ENCODE measurements around the gene KLF16. TPM values are rescaled to one million over a fixed set of nuclear protein-coding genes. Genes with fewer than 3 reads are reported as not detected.
A peak's percentile ranks its signal among the peaks of the same experiment; 100 is the strongest.

Gene KLF16
- total and polyA plus RNA-seq, 9 of the 15 experiments (the other 6 are each of a cell fraction or from before 2014, with no cell fraction given), result 0.04 to 60.4 (median 6.8) TPM

GRCh38 chr19:1853295-1854038 lies 9.9 kb downstream of the KLF16 start (continued):
- TF ChIP-seq MITF (IDR thresholded peaks at IDR 0.05), result peak; percentile 86; the same call in 1 of the 2 replicates
- TF ChIP-seq NRF1 (conservative IDR thresholded peaks at IDR 0.05 in 1 of 2, IDR thresholded peaks at IDR 0.05 in 1 of 2), result peak; percentile 60 to 66; a peak in 3 of 4 replicates
- TF ChIP-seq IRF9 (tag; IDR thresholded peaks at IDR 0.05), result no peak
- no peak for TF ChIP-seq DPF2 (IDR thresholded peaks at IDR 0.05)
- no peak for TF ChIP-seq CBX8 (IDR thresholded peaks at IDR 0.05; ENCODE audit: borderline replicate concordance, extremely low read depth, low read depth, low read length, poor library complexity, severe bottlenecking)
- no peak for TF ChIP-seq ADNP (tag; IDR thresholded peaks at IDR 0.05)
- TF ChIP-seq CEBPB (tag; IDR thresholded peaks at IDR 0.05), result no peak
- TF ChIP-seq ZNF318 (IDR thresholded peaks at IDR 0.05; ENCODE audit: borderline replicate concordance in 1 of 2, low read depth in 1 of 2), result no peak
- no peak for TF ChIP-seq ARID3A (IDR thresholded peaks at IDR 0.05; ENCODE audit: borderline replicate concordance, low read depth, low read length)
- TF ChIP-seq MIER1 (IDR thresholded peaks at IDR 0.05; ENCODE audit: low read depth), result no peak
- TF ChIP-seq ZNF316 (IDR thresholded peaks at IDR 0.05), result no peak
- no peak for TF ChIP-seq HDAC2 (IDR thresholded peaks at IDR 0.05)
- no peak for TF ChIP-seq RBM34 (IDR thresholded peaks at IDR 0.05; ENCODE audit: borderline replicate concordance, insufficient read depth, low read length)
- TF ChIP-seq SNIP1 (IDR thresholded peaks at IDR 0.05; ENCODE audit: low read depth), result no peak
- 0 out of 2 replicates have a peak, but pooled peaks have one; percentile 12 for TF ChIP-seq NFIC (IDR thresholded peaks at IDR 0.05)
